IgD-negative memory B cell (primary cell): ENCODE data around the gene ROR2. TPM values are rescaled to one million over a fixed set of nuclear protein-coding genes. Genes with fewer than 3 reads are reported as not detected.

Experiments used
- H3K27ac Mint-ChIP-seq, 3 donors: one replicate each; pipeline ENCODE4 v1.8.0; 2020 to 2022; ENCODE audit warnings: mild to moderate bottlenecking in 3 of 3, mixed read lengths in 3 of 3, moderate library complexity in 1 of 3
- H3K27me3 Mint-ChIP-seq: one replicate; pipeline ENCODE4 v1.8.0; 2021; ENCODE audit warnings: mixed read lengths
- H3K36me3 Mint-ChIP-seq: one replicate; pipeline ENCODE4 v1.8.0; 2020; ENCODE audit warnings: mild to moderate bottlenecking, mixed read lengths
- H3K4me1 Mint-ChIP-seq, 3 donors: one replicate each; pipeline ENCODE4 v1.8.0; 2020 to 2022; ENCODE audit warnings: mixed read lengths in 3 of 3, mild to moderate bottlenecking in 1 of 3
- H3K4me3 Mint-ChIP-seq, 4 donors: one replicate each; pipeline ENCODE4 v1.8.0; 2020 to 2022; ENCODE audit warnings: mild to moderate bottlenecking in 4 of 4, mixed read lengths in 4 of 4, moderate library complexity in 3 of 4
- H3K9me3 Mint-ChIP-seq, 3 donors: one replicate each; pipeline ENCODE4 v1.8.0; 2020 to 2021; ENCODE audit warnings: mixed read lengths in 3 of 3, mild to moderate bottlenecking in 1 of 3
- polyA plus RNA-seq: library from polyadenylated mRNA; unstranded; fragments of 300-500 nt; fragmentation: Illumina TruSeq; gene quantifications from one replicate; pipeline ENCODE4 v1.2.3, GENCODE V29; 2021

ROR2 gene
- polyA plus RNA-seq, 1 donor from 2014 or later: not detected

DNA sequence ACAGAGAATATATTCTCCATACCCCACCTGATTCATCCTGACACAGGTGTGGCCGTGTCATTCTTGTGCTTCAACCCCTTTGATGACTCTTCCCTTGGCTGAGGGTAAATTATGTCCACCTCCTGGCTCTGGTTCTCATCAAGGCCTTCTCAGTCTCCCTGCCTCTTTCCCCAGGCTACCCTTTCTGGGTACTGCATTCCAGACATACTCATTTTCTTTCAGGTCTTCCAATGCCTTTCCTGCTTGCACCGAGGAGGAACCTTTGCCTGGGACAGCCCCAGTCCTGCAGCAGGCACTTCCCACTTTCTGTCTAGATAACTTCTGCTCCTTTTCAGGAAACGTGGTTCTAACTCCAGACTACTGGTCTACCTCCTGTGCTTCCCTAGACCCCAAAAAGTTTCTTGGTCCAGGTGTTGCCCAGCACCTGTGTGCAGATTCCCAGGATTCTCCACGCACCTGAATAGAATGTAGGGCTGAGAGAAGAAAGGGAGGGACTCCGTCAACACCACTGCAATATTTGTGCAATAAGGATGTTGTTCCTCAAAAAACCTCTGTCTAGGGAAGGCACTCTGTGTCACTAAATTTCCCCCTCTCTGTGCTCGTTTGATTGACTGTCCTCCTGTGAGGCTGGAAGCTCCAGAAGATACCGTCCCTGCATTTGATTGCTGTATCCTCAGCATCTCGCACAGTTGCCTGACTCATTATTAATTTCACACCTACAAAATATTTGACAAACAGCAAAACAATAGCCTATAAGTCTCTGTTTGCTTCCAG lies 271.0 kb downstream of the ROR2 start:
- Mint-ChIP-seq H3K27ac (no peak overlapping the region), H3K4me3 (peak overlapping the region in 1 of 4 donors; percentile 31), H3K27me3 (peaks cover 12% of the 10 kb centered on the region), H3K9me3 (no peaks in the 10 kb centered on the region), H3K4me1 (peaks cover 0 to 4% (median 1%) of the 10 kb centered on the region in 3 donors), H3K36me3 (no peaks in the 10 kb centered on the region)

DNA sequence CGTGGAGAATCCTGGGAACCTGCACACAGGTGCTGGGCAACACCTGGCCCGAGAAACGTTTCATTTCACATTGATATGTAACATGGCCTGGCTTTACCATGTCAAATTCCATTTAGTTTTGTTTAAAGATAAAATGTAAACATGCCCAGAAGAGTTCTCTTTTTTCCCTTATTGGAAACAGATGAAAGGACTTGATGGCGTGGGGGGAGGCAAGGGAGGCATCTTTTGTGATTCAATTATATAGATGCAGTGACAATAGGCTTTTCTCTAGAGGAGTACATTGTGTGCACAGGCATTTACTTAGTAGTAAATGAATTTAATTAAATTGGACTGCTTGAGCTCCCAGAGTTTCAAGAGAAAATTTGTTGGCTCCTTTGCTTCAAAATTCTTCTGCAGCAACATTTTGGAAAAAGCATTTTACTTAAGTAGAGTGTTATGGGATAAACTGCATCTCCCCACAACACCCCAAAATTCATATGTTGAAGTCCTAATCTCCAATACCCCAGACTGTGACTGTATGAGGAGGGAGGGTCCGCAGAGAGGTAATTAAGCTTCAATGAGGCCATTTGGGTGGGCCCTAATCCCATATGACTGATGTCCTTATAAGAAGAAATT lies 272.1 kb downstream of the ROR2 start:
- H3K27ac Mint-ChIP-seq: no peak overlapping the region
- H3K27me3 Mint-ChIP-seq: peaks cover 12% of the 10 kb centered on the region
- H3K4me1 Mint-ChIP-seq: peaks cover 0 to 4% (median 1%) of the 10 kb centered on the region in 3 donors

DNA sequence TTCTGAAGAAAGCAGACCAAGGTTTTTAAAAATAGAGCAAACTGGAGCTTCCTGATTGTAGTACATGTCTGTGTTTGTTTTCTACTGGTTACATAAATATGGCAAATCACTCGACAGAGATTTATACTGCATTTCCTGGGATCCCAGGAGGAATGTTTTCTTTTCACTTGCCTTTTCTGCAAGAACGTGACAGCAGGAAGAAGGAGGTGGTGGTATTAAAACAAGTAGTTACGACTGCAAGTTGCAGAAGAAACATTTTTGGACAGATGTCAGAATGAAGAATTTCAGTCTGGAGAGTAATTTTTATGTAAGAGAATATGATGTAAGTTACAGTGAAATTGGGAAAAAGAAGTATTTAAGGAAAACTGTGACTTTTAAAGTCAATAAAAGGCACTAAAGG lies 272.7 kb downstream of the ROR2 start:
- H3K27ac Mint-ChIP-seq: no peak overlapping the region
- H3K27me3 Mint-ChIP-seq: peaks cover 12% of the 10 kb centered on the region
- H3K4me3 Mint-ChIP-seq: no peak overlapping the region
- H3K9me3 Mint-ChIP-seq: no peaks in the 10 kb centered on the region
- peaks cover 0 to 4% (median 1%) of the 10 kb centered on the region in 3 donors for H3K4me1 Mint-ChIP-seq
- no peaks in the 10 kb centered on the region for H3K36me3 Mint-ChIP-seq

More for the DNA sequence above, 272.1 kb downstream of the ROR2 start:
- H3K4me3 Mint-ChIP-seq: peak overlapping the region in 1 of 4 donors; percentile 56
- H3K36me3 Mint-ChIP-seq: no peaks in the 10 kb centered on the region
- H3K9me3 Mint-ChIP-seq: no peaks in the 10 kb centered on the region

DNA sequence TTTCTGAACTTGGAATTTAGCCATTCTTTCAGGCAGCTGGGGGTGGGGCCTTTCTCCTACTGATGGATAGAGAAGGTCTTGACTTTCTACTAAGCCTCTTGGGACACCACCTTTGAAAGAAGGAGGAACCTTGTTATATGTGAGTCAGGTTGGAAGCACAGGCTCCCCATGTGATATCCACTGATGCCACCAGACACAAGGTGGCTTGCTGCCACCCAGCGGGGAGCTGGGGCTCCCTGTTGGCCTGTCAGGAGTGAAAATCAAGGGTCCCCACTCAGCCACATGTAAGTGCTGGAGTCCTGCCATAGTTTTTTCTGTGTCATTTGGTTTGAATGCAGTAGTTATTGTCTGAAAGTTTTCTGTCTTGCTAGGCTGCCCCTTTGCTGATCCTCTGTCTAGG lies 274.0 kb downstream of the ROR2 start:
- H3K9me3 Mint-ChIP-seq: peaks cover 2 to 8% (median 5%) of the 10 kb centered on the region in 3 donors
- peaks cover 9% of the 10 kb centered on the region for H3K27me3 Mint-ChIP-seq
- no peak overlapping the region for H3K27ac Mint-ChIP-seq
- no peaks in the 10 kb centered on the region for H3K4me1 Mint-ChIP-seq
- H3K36me3 Mint-ChIP-seq: peaks cover 2% of the 10 kb centered on the region
- H3K4me3 Mint-ChIP-seq: peak overlapping the region in 1 of 4 donors; percentile 65

GRCh38 chr9:91664663-91665062 lies 285.4 kb downstream of the ROR2 start:
- H3K27ac Mint-ChIP-seq: no peak overlapping the region
- no peaks in the 10 kb centered on the region for H3K9me3 Mint-ChIP-seq
- no peaks in the 10 kb centered on the region for H3K36me3 Mint-ChIP-seq
- peaks cover 2% of the 10 kb centered on the region for H3K27me3 Mint-ChIP-seq
- no peak overlapping the region for H3K4me3 Mint-ChIP-seq
- no peaks in the 10 kb centered on the region for H3K4me1 Mint-ChIP-seq

- no peak overlapping the region for H3K27ac Mint-ChIP-seq
- no peaks in the 10 kb centered on the region for H3K4me1 Mint-ChIP-seq
- no peaks in the 10 kb centered on the region for H3K27me3 Mint-ChIP-seq
- H3K9me3 Mint-ChIP-seq: no peaks in the 10 kb centered on the region
- no peaks in the 10 kb centered on the region for H3K36me3 Mint-ChIP-seq
- no peak overlapping the region for H3K4me3 Mint-ChIP-seq
Observed at GRCh38 chr9:91663858-91664257, 286.2 kb downstream of the ROR2 start.

- H3K27ac Mint-ChIP-seq: no peak overlapping the region
- no peaks in the 10 kb centered on the region for H3K9me3 Mint-ChIP-seq
- no peak overlapping the region for H3K4me3 Mint-ChIP-seq
- peaks cover 4% of the 10 kb centered on the region for H3K27me3 Mint-ChIP-seq
- no peaks in the 10 kb centered on the region for H3K36me3 Mint-ChIP-seq
- peaks cover 0 to 2% (median 0%) of the 10 kb centered on the region in 3 donors for H3K4me1 Mint-ChIP-seq
Observed at GRCh38 chr9:91661451-91661850, 288.6 kb downstream of the ROR2 start.

DNA sequence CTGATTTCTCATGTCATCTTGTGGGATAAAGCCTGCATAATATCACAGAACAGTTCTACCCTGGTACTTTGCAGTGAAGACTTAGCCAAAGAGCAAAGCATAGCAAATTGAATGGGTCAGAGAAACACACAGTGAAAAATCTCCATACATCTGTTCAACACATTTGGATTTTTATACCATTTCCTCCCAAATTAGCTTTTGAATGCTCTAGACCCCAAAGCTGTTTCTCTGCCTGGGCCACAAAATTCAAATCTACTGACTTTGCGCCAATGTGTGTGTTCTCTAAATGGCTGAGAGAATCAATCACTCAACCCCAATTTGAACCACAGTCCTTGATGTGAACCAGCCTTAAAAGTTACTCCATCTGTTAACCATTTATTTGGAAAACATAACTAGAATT lies 289.5 kb downstream of the ROR2 start:
- H3K27me3 Mint-ChIP-seq: peaks cover 4% of the 10 kb centered on the region

GRCh38 chr9:91659529-91660495 lies 290.2 kb downstream of the ROR2 start:
- peaks cover 0 to 3% (median 0%) of the 10 kb centered on the region in 3 donors for H3K4me1 Mint-ChIP-seq
- H3K36me3 Mint-ChIP-seq: no peaks in the 10 kb centered on the region
- H3K9me3 Mint-ChIP-seq: no peaks in the 10 kb centered on the region
- no peak overlapping the region for H3K27ac Mint-ChIP-seq
- H3K4me3 Mint-ChIP-seq: no peak overlapping the region
- H3K27me3 Mint-ChIP-seq: peaks cover 4% of the 10 kb centered on the region

More for the DNA sequence above, 289.5 kb downstream of the ROR2 start:
- Mint-ChIP-seq H3K4me1 (peaks cover 0 to 3% (median 0%) of the 10 kb centered on the region in 3 donors), H3K4me3 (no peak overlapping the region), H3K9me3 (no peaks in the 10 kb centered on the region), H3K27ac (no peak overlapping the region), H3K36me3 (no peaks in the 10 kb centered on the region)

GRCh38 chr9:91658513-91659105 lies 291.4 kb downstream of the ROR2 start:
- peaks cover 0 to 3% (median 0%) of the 10 kb centered on the region in 3 donors for H3K4me1 Mint-ChIP-seq
- no peaks in the 10 kb centered on the region for H3K36me3 Mint-ChIP-seq
- H3K27me3 Mint-ChIP-seq: peaks cover 4% of the 10 kb centered on the region
- H3K4me3 Mint-ChIP-seq: no peak overlapping the region
- H3K27ac Mint-ChIP-seq: no peak overlapping the region
- no peaks in the 10 kb centered on the region for H3K9me3 Mint-ChIP-seq

GRCh38 chr9:91657501-91657900 lies 292.5 kb downstream of the ROR2 start:
- no peak overlapping the region for H3K27ac Mint-ChIP-seq
- no peaks in the 10 kb centered on the region for H3K9me3 Mint-ChIP-seq
- H3K4me3 Mint-ChIP-seq: no peak overlapping the region
- no peaks in the 10 kb centered on the region for H3K36me3 Mint-ChIP-seq
- H3K4me1 Mint-ChIP-seq: peaks cover 0 to 3% (median 0%) of the 10 kb centered on the region in 3 donors
- H3K27me3 Mint-ChIP-seq: peaks cover 4% of the 10 kb centered on the region

DNA sequence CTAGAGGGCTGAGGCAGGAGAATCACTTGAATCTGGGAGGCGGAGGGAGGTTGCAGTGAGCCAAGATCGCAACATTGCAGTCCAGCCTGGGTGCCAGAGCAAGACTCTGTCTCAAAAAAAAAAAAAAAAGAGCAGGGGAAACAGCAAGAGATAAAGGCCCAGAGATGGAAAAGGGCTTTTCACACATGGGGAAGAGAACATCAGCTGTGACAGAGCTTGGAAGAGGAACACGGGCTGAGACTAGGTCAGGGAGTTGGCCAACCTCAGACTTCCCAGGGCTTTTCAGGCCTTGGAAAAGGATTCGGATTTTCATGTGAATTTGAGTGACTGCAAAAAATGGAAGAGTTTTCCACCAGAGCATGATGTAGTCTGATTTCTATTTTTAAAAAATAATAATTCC lies 294.4 kb downstream of the ROR2 start:
- Mint-ChIP-seq H3K4me3 (no peak overlapping the region), H3K4me1 (peaks cover 0 to 3% (median 0%) of the 10 kb centered on the region in 3 donors), H3K27ac (no peak overlapping the region), H3K27me3 (peaks cover 4% of the 10 kb centered on the region), H3K9me3 (no peaks in the 10 kb centered on the region), H3K36me3 (no peaks in the 10 kb centered on the region)

- H3K9me3 Mint-ChIP-seq: no peaks in the 10 kb centered on the region
- peaks cover 4% of the 10 kb centered on the region for H3K27me3 Mint-ChIP-seq
- H3K27ac Mint-ChIP-seq: no peak overlapping the region
- peaks cover 0 to 3% (median 0%) of the 10 kb centered on the region in 3 donors for H3K4me1 Mint-ChIP-seq
- no peaks in the 10 kb centered on the region for H3K36me3 Mint-ChIP-seq
- no peak overlapping the region for H3K4me3 Mint-ChIP-seq
Observed at GRCh38 chr9:91655215-91655614, 294.8 kb downstream of the ROR2 start.

DNA sequence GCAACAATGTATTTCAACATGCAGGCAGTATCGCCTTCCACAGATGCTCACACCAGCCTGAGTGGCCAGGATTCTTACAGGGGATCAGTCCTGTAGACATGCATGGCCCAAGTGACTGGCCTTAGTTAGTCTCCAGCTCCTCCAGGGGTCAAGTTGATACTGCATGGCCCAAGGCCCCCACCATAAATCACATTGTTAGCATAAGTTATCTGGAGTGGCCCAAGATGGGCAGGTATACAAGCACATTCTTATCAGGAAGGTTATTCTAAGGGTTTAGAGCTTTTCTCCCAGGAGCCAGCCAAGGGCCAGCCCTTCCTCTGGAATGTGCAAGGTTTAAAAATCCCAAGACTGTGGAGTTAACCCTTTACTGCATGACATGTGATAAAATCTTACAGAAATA lies 295.5 kb downstream of the ROR2 start:
- Mint-ChIP-seq H3K27me3 (peaks cover 4% of the 10 kb centered on the region), H3K4me1 (peaks cover 0 to 3% (median 0%) of the 10 kb centered on the region in 3 donors), H3K27ac (no peak overlapping the region), H3K4me3 (no peak overlapping the region), H3K9me3 (no peaks in the 10 kb centered on the region), H3K36me3 (no peaks in the 10 kb centered on the region)
